ENCODE results near the gene ZNF202.

Gene ZNF202

GRCh38 chr11:123745764-123746451 lies 4.4 kb upstream of the ZNF202 start:
- peaks cover 7% of the 10 kb centered on the region for H3K4me1 ChIP-seq (ENCODE audit: insufficient read depth, low read length, severe bottlenecking)
- no peak overlapping the region for H3K4me3 ChIP-seq (ENCODE audit: low read depth, low read length, poor library complexity, severe bottlenecking)
- peaks cover 1% of the 10 kb centered on the region; the same call in 1 of the 2 replicates for H3K79me2 ChIP-seq (ENCODE audit: insufficient read depth, low read length)
- H3K9me3 ChIP-seq (ENCODE audit: low read length) = no peaks in the 10 kb centered on the region
- no peaks in the 10 kb centered on the region for H3K36me3 ChIP-seq (ENCODE audit: insufficient read depth, low read length)
- H4K20me1 ChIP-seq (ENCODE audit: insufficient read depth, low read length) = no peaks in the 10 kb centered on the region
- no peak for TF ChIP-seq EZH2 (IDR thresholded peaks at IDR 0.05; ENCODE audit: borderline replicate concordance, low read length)
- TF ChIP-seq, protein P1, sequence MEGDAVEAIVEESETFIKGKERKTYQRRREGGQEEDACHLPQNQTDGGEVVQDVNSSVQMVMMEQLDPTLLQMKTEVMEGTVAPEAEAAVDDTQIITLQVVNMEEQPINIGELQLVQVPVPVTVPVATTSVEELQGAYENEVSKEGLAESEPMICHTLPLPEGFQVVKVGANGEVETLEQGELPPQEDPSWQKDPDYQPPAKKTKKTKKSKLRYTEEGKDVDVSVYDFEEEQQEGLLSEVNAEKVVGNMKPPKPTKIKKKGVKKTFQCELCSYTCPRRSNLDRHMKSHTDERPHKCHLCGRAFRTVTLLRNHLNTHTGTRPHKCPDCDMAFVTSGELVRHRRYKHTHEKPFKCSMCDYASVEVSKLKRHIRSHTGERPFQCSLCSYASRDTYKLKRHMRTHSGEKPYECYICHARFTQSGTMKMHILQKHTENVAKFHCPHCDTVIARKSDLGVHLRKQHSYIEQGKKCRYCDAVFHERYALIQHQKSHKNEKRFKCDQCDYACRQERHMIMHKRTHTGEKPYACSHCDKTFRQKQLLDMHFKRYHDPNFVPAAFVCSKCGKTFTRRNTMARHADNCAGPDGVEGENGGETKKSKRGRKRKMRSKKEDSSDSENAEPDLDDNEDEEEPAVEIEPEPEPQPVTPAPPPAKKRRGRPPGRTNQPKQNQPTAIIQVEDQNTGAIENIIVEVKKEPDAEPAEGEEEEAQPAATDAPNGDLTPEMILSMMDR (IDR thresholded peaks at IDR 0.05; ENCODE audit: low read length) = no peak
- no peaks in the 10 kb centered on the region for H3F3A ChIP-seq (ENCODE audit: insufficient read depth, low read length)
- H3K27ac ChIP-seq (ENCODE audit: low read depth, low read length, poor library complexity, severe bottlenecking) = no peak overlapping the region
- no peak overlapping the region for H2AFZ ChIP-seq (ENCODE audit: low read length)
- H3K27me3 ChIP-seq (ENCODE audit: insufficient read depth, low read length) = no peaks in the 10 kb centered on the region
- H3K4me2 ChIP-seq (ENCODE audit: low read length) = no peak overlapping the region
- no peak overlapping the region for H3K9ac ChIP-seq (ENCODE audit: low read length)
- H3K9me2 ChIP-seq (ENCODE audit: low read depth, low read length) = no peaks in the 10 kb centered on the region

DNA sequence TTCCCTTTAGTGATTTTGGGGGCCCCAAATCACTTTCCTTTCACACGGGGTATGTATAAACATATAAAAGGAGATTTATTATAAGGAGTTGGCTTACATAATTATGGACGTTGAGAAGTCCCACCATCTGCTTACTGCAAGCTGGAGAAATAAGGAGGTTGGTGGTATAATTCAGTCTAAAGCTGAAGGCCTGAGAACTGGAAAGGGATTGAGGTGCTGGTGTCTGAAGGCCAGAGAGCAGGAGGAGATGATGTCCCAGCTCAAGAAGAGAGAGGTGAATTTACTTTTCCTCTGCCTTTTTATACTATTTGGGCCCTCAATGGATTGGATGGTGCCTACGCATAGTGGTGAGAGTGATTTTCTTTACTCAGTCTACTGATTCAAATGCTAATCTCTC lies 1.3 kb upstream of the ZNF202 start:
- Histone ChIP-seq H3K36me3 (ENCODE audit: insufficient read depth, low read length) (peaks cover 21% of the 10 kb centered on the region), H3K4me2 (ENCODE audit: low read length) (no peak overlapping the region), H3K9me2 (ENCODE audit: low read depth, low read length) (no peaks in the 10 kb centered on the region), H3K79me2 (ENCODE audit: insufficient read depth, low read length) (peaks cover 8% of the 10 kb centered on the region; the same call in 1 of the 2 replicates), H4K20me1 (ENCODE audit: insufficient read depth, low read length) (no peaks in the 10 kb centered on the region), H3F3A (ENCODE audit: insufficient read depth, low read length) (no peaks in the 10 kb centered on the region), H3K27ac (ENCODE audit: low read depth, low read length, poor library complexity, severe bottlenecking) (no peak overlapping the region), H3K4me1 (ENCODE audit: insufficient read depth, low read length, severe bottlenecking) (peaks cover 20% of the 10 kb centered on the region), H3K9ac (ENCODE audit: low read length) (no peak overlapping the region), H3K4me3 (ENCODE audit: low read depth, low read length, poor library complexity, severe bottlenecking) (no peak overlapping the region), H2AFZ (ENCODE audit: low read length) (no peak overlapping the region), H3K27me3 (ENCODE audit: insufficient read depth, low read length) (no peaks in the 10 kb centered on the region), H3K9me3 (ENCODE audit: low read length) (no peaks in the 10 kb centered on the region)
- TF ChIP-seq, protein P1 (IDR thresholded peaks at IDR 0.05; ENCODE audit: low read length) = no peak

GRCh38 chr11:123742031-123742723 lies 717 bp upstream of the ZNF202 start:
- Histone ChIP-seq H3K9ac (ENCODE audit: low read length) (peak overlapping the region; percentile 83), H3K27ac (ENCODE audit: low read depth, low read length, poor library complexity, severe bottlenecking) (no peak overlapping the region), H3K36me3 (ENCODE audit: insufficient read depth, low read length) (peaks cover 26% of the 10 kb centered on the region), H3K9me3 (ENCODE audit: low read length) (no peaks in the 10 kb centered on the region), H3K27me3 (ENCODE audit: insufficient read depth, low read length) (no peaks in the 10 kb centered on the region), H3F3A (ENCODE audit: insufficient read depth, low read length) (no peaks in the 10 kb centered on the region), H3K79me2 (ENCODE audit: insufficient read depth, low read length) (peaks cover 8% of the 10 kb centered on the region; the same call in 1 of the 2 replicates), H3K4me1 (ENCODE audit: insufficient read depth, low read length, severe bottlenecking) (peaks cover 20% of the 10 kb centered on the region), H3K4me2 (ENCODE audit: low read length) (peak overlapping the region; percentile 99), H2AFZ (ENCODE audit: low read length) (peak overlapping the region; percentile 100), H4K20me1 (ENCODE audit: insufficient read depth, low read length) (no peaks in the 10 kb centered on the region), H3K4me3 (ENCODE audit: low read depth, low read length, poor library complexity, severe bottlenecking) (peak overlapping the region; percentile 73), H3K9me2 (ENCODE audit: low read depth, low read length) (no peaks in the 10 kb centered on the region)
- TF ChIP-seq EZH2 (IDR thresholded peaks at IDR 0.05; ENCODE audit: borderline replicate concordance, low read length) = no peak
- TF ChIP-seq, protein P1 (IDR thresholded peaks at IDR 0.05; ENCODE audit: low read length) = no peak
